ENCODE data around the gene ATPAF2.
A peak's percentile ranks its signal among the peaks of the same experiment; 100 is the strongest.

Gene ATPAF2

DNA sequence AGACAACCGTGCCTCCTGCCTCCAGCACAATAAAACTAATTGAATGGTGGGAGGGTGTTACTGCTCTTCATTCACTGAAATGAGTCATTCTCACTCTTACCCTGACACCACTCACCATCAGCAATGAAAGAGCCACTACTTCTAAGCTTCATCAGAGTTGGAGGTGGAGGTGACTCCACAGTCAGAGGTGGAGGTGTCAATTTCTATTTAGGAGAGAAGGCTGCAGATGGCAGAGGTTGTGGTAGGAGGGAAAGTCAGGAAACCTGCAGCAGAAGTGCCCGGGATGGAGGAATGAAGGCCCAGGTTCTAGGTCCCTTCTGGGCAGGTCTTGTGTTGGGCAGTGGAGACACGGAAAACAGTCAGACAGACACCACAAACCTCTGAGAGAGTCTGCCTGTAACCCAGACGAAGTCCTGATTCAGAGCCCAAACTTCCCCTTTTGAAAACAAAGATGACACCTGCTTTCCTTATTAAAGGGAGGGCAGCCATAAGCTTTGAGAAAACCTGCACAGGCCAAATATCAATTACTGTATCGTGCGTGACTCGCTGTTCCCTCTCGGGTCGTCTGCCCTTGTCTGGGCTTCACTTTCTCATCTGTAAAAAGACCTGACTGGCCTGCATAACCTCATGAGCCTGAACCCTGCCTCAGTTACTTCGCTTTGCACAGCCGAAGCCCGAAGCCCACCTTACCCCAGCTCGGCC lies 668 bp downstream of the ATPAF2 start:
- Histone ChIP-seq H3K36me3 (ENCODE audit: insufficient read depth, low read depth, low read length) (no peaks in the 10 kb centered on the region), H3K4me1 (ENCODE audit: insufficient read depth, low read length) (peaks cover 6% of the 10 kb centered on the region), H3K27ac (ENCODE audit: low read length) (no peak overlapping the region), H3K4me3 (ENCODE audit: low read length) (peak overlapping the region; percentile 88), H3K27me3 (ENCODE audit: insufficient read depth, low read length) (peaks cover 13% of the 10 kb centered on the region; the same call in 1 of the 2 replicates), H3K9ac (ENCODE audit: low read depth, low read length) (peak overlapping the region; percentile 77; the same call in 1 of the 2 replicates), H3K9me3 (ENCODE audit: insufficient read depth, low read depth, low read length) (no peaks in the 10 kb centered on the region)

DNA sequence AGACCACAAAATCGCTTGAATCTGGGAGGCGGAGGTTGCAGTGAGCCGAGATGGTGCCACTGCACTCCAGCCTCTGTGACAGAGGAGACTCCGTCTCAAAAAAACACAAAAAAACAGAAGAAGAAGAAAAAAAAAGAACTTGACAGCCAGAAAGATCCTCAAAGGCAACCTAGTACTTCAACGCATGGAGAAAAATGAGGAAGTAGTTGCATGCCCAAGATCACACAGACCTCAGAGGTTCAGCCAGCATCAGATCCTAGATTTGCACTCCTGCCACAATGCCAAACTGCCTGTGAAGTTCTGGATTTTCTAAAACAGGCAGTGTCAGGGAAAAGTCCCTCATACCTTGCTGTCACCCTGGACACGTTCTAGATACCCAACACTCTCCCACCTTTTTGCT lies 1.5 kb downstream of the ATPAF2 start:
- no peak overlapping the region for H3K9ac ChIP-seq (ENCODE audit: low read depth, low read length)
- no peak overlapping the region for H3K27ac ChIP-seq (ENCODE audit: low read length)
- no peaks in the 10 kb centered on the region for H3K36me3 ChIP-seq (ENCODE audit: insufficient read depth, low read depth, low read length)
- H3K4me3 ChIP-seq (ENCODE audit: low read length), result no peak overlapping the region; the same call in 1 of the 2 replicates
- H3K4me1 ChIP-seq (ENCODE audit: insufficient read depth, low read length), result peaks cover 6% of the 10 kb centered on the region
- H3K27me3 ChIP-seq (ENCODE audit: insufficient read depth, low read length), result peaks cover 13% of the 10 kb centered on the region; the same call in 1 of the 2 replicates
- no peaks in the 10 kb centered on the region for H3K9me3 ChIP-seq (ENCODE audit: insufficient read depth, low read depth, low read length)

DNA sequence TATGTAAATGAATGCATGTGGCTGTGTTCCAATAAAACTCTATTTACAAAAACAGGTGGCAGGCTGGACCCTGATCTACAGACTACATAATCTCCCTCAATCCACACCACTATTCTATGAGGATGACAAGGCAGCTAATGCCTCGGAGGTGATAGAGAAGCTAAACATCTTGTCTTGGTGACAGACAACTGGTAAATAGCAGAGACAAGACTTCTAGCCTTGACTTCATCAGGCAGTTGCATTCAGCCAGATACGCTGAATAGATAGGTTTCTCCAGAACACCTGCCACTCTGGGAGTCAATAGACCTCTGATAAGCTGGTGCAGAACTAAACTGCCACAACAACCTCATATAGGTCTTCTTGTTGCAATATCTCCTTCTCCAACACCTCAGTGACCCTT lies 3.3 kb downstream of the ATPAF2 start:
- no peaks in the 10 kb centered on the region for H3K9me3 ChIP-seq (ENCODE audit: insufficient read depth, low read depth, low read length)
- H3K27ac ChIP-seq (ENCODE audit: low read length), result no peak overlapping the region
- peaks cover 11% of the 10 kb centered on the region; the same call in 1 of the 2 replicates for H3K27me3 ChIP-seq (ENCODE audit: insufficient read depth, low read length)
- H3K36me3 ChIP-seq (ENCODE audit: insufficient read depth, low read depth, low read length), result no peaks in the 10 kb centered on the region
- no peak overlapping the region for H3K9ac ChIP-seq (ENCODE audit: low read depth, low read length)
- H3K4me3 ChIP-seq (ENCODE audit: low read length), result no peak overlapping the region
- H3K4me1 ChIP-seq (ENCODE audit: insufficient read depth, low read length), result peaks cover 6% of the 10 kb centered on the region

DNA sequence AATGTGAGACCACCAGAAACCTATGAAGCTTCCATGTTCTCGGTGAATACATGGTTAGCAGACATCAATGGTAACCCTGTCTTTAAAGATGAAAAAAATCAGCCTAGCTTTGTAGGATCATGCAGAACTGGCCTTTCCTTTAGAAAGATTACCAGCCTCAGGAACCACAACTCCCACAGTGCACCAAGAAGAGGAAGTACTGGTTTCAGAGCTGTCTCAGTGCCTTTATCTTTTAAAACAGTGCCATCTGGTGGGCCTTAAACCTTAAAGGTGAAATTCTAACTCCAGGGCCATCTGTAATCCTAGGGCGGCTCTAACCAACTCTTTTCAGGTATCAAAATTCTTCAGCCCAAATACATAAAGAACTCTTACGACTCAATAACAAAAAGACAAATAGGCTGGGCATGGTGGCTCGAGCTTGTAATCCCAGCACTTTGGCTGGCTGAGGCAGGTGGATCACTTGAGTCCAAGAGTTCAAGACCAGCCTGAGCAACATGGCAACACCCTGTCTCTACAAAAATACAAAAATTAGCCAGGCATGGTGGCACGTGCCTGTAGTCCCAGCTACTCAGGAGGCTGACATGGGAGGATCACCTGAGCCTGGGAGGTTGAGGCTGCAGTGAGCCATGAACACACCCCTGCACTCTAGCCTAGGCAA lies 5.4 kb downstream of the ATPAF2 start:
- H3K4me3 ChIP-seq (ENCODE audit: low read length), result no peak overlapping the region
- no peak overlapping the region for H3K27ac ChIP-seq (ENCODE audit: low read length)
- H3K4me1 ChIP-seq (ENCODE audit: insufficient read depth, low read length), result peaks cover 6% of the 10 kb centered on the region

DNA sequence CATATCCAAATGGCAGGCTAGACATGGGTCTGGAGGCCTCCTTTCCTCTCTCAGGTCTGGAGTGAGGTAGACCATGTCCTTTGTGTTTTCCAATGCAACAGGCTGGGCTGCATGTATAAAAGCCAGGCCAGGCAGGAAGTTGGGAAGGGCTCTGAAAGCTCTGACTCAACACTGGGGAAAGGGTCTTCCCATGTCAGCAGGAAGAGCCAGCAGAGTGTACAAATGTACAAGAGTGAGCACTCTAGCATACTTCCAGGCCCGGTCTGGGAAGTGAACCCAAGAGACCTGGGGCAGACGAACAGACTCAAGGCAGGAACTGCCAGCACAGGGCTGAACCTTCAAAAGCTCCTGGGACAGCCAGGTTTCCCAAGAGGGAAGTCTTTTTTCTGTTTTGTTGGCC lies 7.0 kb downstream of the ATPAF2 start:
- Histone ChIP-seq H3K4me3 (ENCODE audit: low read length) (no peak overlapping the region), H3K9me3 (ENCODE audit: insufficient read depth, low read depth, low read length) (no peaks in the 10 kb centered on the region), H3K27ac (ENCODE audit: low read length) (no peak overlapping the region), H3K27me3 (ENCODE audit: insufficient read depth, low read length) (no peaks in the 10 kb centered on the region), H3K36me3 (ENCODE audit: insufficient read depth, low read depth, low read length) (no peaks in the 10 kb centered on the region), H3K9ac (ENCODE audit: low read depth, low read length) (no peak overlapping the region), H3K4me1 (ENCODE audit: insufficient read depth, low read length) (no peaks in the 10 kb centered on the region)

More for the DNA sequence above, 5.4 kb downstream of the ATPAF2 start:
- no peak overlapping the region for H3K9ac ChIP-seq (ENCODE audit: low read depth, low read length)
- H3K9me3 ChIP-seq (ENCODE audit: insufficient read depth, low read depth, low read length), result no peaks in the 10 kb centered on the region
- H3K27me3 ChIP-seq (ENCODE audit: insufficient read depth, low read length), result peaks cover 8% of the 10 kb centered on the region; the same call in 1 of the 2 replicates
- no peaks in the 10 kb centered on the region for H3K36me3 ChIP-seq (ENCODE audit: insufficient read depth, low read depth, low read length)

DNA sequence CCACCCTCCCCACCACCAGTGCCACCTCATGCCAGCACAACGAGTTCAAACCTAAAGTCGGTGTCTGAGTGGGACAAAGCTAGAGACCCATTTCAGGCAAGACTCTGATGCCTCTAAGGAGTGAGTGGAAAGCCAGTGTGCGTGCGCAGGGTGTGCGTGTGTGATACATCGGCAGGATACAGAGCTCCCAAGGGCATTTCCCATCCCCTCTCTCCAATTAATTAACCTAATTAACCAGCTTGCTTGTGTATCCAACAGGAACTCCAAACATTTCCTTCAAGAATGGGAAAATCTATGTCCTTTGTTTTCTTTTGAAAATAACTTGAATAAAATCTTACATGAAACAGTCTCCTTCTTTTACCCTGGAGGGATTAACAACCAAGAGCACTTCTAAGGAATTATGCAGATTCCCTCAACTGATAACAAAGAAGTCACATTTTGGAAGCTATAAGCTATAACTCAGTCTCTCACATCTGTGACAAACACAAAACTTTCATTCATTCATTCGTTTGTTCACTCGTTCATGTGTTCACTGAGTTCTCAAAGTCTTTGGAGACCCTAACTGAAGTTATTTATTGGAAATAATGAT lies 9.9 kb downstream of the ATPAF2 start:
- Histone ChIP-seq H3K4me1 (ENCODE audit: insufficient read depth, low read length) (no peaks in the 10 kb centered on the region), H3K27ac (ENCODE audit: low read length) (no peak overlapping the region), H3K36me3 (ENCODE audit: insufficient read depth, low read depth, low read length) (no peaks in the 10 kb centered on the region), H3K27me3 (ENCODE audit: insufficient read depth, low read length) (no peaks in the 10 kb centered on the region), H3K9ac (ENCODE audit: low read depth, low read length) (no peak overlapping the region), H3K4me3 (ENCODE audit: low read length) (no peak overlapping the region), H3K9me3 (ENCODE audit: insufficient read depth, low read depth, low read length) (no peaks in the 10 kb centered on the region)

DNA sequence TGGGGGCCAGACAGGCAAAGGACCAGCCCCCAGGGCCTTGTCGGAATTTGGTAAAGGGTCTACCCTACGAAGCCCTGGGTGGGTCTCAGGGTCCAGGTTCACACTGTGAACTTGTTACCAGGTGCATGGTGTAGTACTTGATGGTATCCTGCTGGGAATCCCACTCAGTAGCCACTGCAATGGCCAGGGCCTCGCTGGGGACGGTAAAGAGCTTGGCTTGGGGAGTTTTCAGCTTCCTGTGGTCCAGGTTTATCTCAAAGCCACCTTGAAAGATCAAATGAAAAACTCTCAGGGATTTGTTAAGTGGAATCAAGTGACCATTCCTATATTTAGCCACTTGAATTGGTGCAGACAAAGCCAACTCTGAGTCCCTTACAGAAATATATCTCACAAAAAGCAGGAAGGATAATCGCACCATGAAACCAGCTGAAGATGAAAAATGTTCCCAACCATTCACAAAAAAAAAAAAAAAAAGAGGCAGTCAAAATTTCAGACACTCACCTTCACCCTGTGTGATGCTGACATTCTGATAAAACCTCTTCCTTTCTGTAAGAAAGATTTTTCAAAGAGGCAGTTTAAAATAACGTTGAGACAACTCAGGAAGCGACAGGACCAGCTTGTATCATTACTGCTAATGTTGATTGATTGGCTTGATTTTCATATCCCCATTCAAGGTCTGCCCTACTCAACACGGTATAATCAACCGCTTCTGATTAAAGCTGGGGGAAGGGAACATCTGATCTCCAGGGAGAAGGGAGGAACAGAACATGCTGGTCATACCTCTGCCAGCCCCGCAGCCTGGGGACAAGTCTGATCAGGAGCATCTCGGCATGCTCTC lies 10.6 kb downstream of the ATPAF2 start:
- H3K4me1 ChIP-seq (ENCODE audit: insufficient read depth, low read length), result no peaks in the 10 kb centered on the region
- H3K9ac ChIP-seq (ENCODE audit: low read depth, low read length), result no peak overlapping the region
- H3K36me3 ChIP-seq (ENCODE audit: insufficient read depth, low read depth, low read length), result no peaks in the 10 kb centered on the region
- no peak overlapping the region for H3K4me3 ChIP-seq (ENCODE audit: low read length)
- H3K27me3 ChIP-seq (ENCODE audit: insufficient read depth, low read length), result no peaks in the 10 kb centered on the region
- H3K9me3 ChIP-seq (ENCODE audit: insufficient read depth, low read depth, low read length), result no peaks in the 10 kb centered on the region
- no peak overlapping the region for H3K27ac ChIP-seq (ENCODE audit: low read length)

DNA sequence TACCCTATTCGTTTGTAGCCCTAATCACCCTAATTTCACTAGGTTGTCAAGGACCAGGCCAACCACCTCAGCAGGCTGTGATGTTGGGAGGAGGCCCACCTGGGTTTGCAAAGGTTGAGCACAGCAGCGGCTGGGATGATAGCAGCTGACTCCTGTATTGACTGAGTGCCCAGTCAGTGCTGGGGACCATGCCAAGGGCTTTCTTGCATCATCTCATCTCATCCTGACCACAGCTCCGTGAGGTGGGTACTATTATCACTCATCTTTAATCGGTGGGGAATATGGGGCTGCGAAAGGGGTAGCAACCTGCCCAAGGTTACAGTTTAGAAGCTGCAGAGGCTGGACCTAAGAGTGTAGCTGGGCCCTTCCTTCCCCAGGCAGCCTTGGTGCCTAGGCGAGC lies 11.7 kb downstream of the ATPAF2 start:
- no peak overlapping the region for H3K9ac ChIP-seq (ENCODE audit: low read depth, low read length)
- H3K36me3 ChIP-seq (ENCODE audit: insufficient read depth, low read depth, low read length), result no peaks in the 10 kb centered on the region
- no peaks in the 10 kb centered on the region for H3K4me1 ChIP-seq (ENCODE audit: insufficient read depth, low read length)
- H3K9me3 ChIP-seq (ENCODE audit: insufficient read depth, low read depth, low read length), result no peaks in the 10 kb centered on the region
- H3K27me3 ChIP-seq (ENCODE audit: insufficient read depth, low read length), result no peaks in the 10 kb centered on the region
- no peak overlapping the region for H3K27ac ChIP-seq (ENCODE audit: low read length)
- no peak overlapping the region for H3K4me3 ChIP-seq (ENCODE audit: low read length)

DNA sequence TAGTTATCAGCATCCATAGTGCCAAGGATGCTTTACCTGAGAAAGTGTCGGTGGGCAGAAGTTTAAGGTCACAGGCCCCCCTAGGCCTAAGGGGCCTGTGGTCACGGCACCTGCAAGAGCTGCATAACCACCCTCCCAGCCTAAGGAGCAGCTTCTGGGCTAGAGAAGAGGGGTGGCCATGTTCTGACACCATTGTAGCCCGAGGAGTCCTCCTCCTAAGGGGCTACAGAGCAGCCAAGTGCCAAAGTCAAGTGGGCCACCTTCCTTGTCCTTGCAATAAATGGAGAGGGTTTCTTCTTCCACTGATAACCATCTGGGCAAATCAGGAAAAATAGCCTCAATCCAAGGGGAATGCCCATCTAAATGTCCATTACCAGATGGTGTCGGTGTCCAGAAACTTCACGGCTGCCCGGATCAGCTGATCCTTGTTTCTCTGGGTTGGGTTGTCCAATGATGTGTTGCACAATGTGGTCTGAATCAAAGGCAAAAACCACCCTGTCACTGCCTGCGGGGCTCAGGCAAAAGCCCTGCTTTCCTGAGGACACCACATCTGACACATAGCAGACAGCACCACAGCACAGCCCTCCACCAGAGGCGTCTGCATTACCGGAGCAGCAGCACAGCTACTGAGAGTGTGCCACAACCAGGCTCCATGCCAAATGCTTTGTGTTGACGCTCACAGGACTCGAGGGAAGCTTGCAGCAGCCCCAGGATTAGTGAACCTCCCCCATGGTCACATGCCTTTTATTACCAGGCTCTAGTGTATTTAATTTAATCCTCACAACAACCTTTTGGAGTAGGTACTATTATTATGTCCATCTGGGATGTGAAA lies 12.8 kb downstream of the ATPAF2 start:
- Histone ChIP-seq H3K9ac (ENCODE audit: low read depth, low read length) (no peak overlapping the region), H3K4me3 (ENCODE audit: low read length) (no peak overlapping the region), H3K27ac (ENCODE audit: low read length) (no peak overlapping the region), H3K9me3 (ENCODE audit: insufficient read depth, low read depth, low read length) (no peaks in the 10 kb centered on the region), H3K27me3 (ENCODE audit: insufficient read depth, low read length) (no peaks in the 10 kb centered on the region), H3K36me3 (ENCODE audit: insufficient read depth, low read depth, low read length) (no peaks in the 10 kb centered on the region), H3K4me1 (ENCODE audit: insufficient read depth, low read length) (no peaks in the 10 kb centered on the region)

DNA sequence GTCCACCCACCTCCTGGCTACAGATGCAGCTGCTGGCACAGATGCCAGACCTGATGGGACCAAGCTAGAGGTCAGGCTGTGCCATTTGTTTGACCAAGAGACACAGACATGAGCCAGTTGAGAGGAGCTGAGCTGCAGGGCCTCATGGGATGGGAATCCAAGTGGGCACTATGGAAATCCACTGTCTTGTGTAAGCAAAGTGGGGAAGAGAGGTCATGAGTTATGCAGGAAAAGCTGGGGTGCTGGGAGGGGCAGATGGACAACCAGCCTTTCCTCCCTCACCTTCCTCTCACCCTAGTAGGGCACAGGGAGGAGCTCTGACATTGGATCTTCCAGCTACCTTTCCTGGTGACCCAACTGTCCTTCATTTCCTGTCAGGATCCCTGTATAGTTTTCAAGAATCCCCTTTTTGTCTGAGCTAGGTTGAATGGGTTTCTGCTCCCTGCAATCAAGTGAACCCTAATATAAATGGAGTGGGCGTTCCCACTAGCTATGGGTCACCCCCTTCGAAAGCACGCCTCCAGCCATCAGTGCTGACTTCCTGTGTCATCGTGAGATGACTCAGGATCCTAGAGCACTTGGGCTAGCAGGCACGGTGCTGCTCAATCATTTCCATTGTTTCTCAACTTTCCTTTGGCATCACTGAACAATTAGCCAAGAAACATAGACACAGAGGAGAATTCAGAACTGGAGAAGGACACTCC lies 13.6 kb downstream of the ATPAF2 start:
- no peak overlapping the region for H3K9ac ChIP-seq (ENCODE audit: low read depth, low read length)
- no peaks in the 10 kb centered on the region for H3K36me3 ChIP-seq (ENCODE audit: insufficient read depth, low read depth, low read length)
- no peaks in the 10 kb centered on the region for H3K4me1 ChIP-seq (ENCODE audit: insufficient read depth, low read length)
- H3K27ac ChIP-seq (ENCODE audit: low read length), result no peak overlapping the region
- no peak overlapping the region for H3K4me3 ChIP-seq (ENCODE audit: low read length)
- H3K27me3 ChIP-seq (ENCODE audit: insufficient read depth, low read length), result no peaks in the 10 kb centered on the region
- H3K9me3 ChIP-seq (ENCODE audit: insufficient read depth, low read depth, low read length), result no peaks in the 10 kb centered on the region

Data from iPS-20b (cell line).